Left lobe of liver (tissue), 2 donors: Measurements from ENCODE around the gene CKS1B. TPM values are rescaled to one million over a fixed set of nuclear protein-coding genes. Genes with fewer than 3 reads are reported as not detected.

ENCODE experiments used
- ATAC-seq: fragments of 200-7000 bp; cut with Tn5 transposase; one replicate; pipeline ENCODE4 v1.9.1; 2020; ENCODE audit warnings: mild to moderate bottlenecking, moderate library complexity
- DNase-seq: peaks from one replicate; pipeline ENCODE4 v3.0.0-alpha.2; 2020; ENCODE audit warnings: low spot score
- total RNA-seq: library from RNA; stranded (reverse); gene quantifications from one replicate; pipeline ENCODE4 v1.2.1, GENCODE V29; 2021
- donor health status: DM: no; HTN: no; CAD: no; lungs with moderate emphysema.
- donor health status: DM: no; HTN: yes; CAD: no.

CKS1B gene
- total RNA-seq, 1 donor from 2014 or later = 14.2 TPM

DNA sequence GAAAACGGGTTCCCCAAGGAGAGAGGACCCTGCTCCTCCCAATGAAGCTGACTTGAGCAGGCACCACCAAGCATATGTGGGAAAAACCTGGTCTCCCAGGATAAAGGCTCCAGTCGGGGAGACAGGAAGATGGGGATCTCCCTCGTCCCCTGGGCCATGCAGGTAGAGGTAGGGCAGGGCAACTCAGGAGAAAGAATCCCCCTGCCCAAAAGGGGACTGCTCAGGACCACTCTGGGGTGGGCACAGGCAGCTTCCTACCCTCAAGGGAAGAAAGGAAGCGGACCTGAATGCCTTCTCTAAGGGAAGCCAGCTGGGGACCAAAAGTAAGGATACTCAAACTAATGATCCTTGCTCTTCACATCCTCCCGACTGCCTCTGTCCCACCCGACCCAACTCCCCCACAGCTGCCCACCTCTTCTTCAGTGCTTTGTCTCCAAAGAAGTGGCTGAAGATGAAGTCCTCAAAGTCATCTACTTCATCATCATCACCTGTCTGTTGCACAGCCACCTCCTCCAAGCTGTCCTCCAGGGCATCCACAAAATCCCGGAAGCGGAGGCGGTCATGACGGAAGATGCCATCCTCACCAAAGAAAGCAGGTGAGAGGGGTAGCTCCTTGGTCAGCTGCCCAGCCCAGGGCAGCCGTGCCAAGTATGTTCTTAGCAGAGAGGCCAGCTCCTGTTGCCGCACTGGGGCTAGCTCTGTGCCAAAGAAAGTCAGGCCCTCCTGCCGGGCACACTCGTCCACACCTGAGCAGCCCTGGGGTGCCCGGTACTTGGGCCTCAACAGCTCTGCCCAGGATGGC, 29.1 kb upstream of the CKS1B start:
- ATAC-seq = no peak
- DNase-seq = no peak

DNA sequence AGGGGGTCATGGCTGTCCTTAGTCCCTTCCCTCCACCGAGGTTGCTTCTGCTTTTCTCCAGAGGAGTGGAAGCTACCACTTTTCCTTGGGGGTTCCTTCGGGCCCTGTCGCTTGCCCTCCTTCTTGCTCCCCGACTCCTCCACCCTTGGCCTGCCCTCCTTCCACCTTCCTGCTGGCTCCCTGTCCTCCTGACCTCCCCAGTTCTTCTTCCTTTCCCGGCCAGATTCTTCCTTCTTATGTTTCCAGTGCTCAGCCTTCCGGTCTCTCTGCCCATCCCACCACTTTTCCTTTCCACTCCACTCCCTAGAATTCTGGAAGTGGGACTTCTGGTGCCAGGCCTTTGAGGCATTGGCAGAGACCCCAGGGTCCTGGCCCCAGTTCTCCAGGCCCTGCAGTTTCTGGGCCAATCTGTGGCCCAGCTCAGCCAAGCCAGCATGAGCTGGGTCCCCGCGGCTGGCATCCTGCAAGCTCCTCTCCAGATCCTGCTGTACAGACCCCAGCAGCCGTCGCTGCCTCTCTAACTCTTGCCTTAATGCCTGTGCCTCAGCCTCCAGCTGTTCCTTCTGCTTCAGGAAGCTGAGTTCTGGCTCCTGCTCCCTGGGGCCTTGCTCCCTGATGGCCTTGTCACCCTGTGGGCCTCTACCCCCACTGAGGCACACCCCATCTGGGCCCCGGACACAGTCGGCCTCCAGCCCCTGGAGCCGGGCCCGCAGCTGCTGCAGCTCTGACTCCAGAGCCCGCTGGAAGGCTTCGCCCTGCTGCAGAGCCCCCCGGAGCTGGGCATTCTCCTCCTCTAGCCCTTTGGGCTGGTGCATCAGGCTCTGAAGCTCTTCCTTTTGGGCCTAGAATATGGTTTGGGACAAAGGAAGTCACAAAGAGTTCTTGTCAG, 28.3 kb upstream of the CKS1B start:
- DNase-seq (no peak), ATAC-seq (no peak)

DNA sequence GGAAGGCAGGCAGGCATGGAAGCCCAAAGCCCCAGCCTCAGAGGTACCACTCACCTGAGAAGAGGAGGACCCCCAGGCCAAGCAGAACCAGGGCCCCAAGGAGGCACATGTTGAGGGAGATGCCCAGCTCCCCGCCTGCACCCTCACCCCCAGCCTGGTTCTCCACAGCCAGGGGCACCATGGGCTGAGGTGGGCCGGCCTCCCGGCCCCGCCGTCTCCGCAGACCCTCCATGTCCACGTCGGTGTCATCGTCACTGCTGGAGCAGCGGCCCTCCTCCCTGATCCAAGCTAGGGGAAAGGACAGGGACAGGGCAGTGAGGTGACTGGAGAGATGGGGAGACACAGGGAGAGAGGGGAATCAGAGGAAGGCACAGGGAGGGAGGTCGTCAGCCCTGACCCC, 26.4 kb upstream of the CKS1B start:
- DNase-seq (no peak), ATAC-seq (no peak)

DNA sequence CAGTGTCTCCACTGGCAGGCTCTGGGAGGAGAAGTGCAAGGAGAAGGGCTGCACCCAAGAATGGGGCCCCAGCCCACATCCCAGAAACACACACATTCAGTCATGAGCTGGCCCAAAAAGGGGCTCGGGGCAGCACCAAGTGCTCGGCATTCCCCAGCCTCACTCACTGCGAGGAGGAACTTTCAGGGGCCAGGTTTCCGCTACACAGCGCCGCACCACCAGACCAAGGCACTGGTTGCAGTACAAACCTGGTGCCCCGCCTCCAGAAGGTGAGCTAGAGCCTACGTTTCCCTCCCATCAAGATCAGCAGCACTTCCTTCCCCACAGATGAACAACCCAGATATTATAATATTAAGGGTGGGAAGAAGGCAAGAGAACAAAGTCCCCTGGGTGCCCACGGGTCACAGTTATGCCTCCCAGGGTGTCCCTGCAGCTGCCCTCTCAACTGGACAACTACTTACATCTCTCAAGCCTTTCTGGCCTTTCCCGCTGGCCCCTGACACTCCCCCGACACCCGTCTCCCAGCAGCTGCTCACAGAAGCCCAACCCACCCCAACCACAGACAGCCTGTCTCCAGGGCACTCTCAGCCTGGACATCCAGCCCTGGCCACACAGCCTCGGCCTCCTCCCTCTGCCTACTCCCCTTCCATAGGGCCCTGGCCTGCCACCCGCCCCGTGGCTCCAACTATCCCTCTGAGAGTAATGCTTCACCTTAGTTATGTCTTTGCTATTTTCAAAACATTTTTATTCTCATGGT, 22.4 kb upstream of the CKS1B start:
- DNase-seq = no peak
- ATAC-seq = no peak

DNA sequence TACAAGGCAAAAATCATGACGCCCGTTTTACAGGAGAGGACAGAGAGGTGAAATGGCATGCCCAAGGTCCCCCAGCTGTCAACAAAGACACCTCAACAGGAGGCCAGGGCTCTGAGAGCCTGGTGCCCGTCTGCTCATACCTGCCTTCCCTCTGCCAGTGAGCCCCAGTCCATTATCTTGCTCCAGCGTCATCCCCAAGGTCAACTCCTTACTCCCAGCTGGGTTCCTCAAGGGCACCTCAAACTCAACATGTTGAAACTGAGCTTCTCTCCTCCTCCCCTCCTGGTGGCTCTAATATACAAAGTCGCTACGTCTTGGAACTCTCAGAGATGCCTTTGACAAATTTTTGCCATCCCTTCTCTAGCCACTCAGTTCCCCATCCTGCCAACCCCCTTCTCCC, 21.8 kb upstream of the CKS1B start:
- DNase-seq (no peak), ATAC-seq (no peak)

DNA sequence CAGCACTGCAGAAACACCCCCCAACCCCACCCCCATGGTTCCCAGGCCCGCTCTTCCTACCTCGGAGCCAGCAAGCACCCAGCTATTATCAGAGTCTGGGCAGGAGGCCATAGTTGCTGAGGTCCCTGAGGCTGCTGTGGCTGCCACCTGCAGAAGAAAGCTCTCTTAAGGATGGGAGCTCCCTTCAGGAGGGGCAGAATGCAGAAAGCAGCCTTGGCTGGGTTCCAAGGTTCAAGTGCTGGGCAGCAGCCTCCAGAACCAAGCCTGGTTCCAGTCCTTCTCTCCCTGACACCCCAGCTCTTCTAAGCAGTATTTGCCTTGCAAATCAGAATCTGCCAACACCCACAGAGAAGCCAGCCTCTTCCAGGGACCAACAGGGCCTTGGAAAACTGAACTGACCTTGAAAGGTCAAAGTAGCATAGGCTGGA, 20.9 kb upstream of the CKS1B start:
- ATAC-seq = no peak
- no peak for DNase-seq

DNA sequence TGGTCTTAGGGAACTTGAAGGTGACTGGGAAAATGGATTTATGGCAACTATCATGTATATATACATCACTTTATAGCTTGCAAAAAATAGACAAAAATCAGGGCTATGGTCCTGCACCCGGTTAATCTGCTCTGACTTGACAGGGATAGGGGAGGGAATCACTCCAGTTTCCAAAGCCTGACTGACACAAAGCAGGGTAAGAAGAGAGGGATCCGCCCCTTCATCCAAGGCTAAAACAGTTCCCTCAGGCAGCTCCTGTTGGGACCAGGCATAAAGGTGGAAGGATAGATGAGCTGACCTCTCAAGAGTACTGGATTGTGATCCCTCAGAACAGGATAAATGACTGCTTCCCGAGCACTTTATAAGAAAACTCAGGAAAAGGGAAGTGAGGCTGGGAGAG, 19.9 kb upstream of the CKS1B start:
- ATAC-seq = no peak
- no peak for DNase-seq

DNA sequence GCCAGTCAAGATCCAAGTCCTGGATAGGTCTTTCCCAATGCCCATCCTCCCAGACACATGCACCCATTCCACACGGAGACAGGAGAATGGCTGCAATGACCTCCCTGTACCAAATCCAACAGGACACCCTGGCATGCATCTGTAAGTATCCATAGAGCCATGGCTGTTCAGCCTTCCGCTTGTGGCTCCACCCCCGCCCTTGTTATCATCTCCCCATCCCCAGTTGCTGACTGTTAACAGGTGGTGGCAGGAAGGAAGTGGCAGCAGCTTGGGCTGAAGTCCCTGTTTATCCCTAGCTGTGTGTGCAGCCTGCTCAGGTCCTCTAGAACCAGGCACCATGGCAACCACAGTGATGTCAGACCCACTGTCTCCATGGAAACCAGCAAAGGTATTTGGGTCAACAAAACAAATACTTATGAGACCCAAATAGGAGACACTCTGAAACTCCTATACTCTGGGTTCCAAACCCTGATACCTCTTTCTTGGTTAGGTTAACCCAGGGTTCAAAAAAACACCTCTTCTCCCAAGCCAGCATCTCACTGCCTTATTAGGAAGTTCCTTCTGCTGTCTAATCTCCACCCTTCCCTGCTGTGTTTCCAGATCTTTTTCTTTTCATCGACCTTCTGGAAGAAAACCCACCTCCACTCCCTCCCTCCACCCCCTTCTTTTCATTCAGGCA, 19.3 kb upstream of the CKS1B start:
- no peak for ATAC-seq
- DNase-seq = no peak

DNA sequence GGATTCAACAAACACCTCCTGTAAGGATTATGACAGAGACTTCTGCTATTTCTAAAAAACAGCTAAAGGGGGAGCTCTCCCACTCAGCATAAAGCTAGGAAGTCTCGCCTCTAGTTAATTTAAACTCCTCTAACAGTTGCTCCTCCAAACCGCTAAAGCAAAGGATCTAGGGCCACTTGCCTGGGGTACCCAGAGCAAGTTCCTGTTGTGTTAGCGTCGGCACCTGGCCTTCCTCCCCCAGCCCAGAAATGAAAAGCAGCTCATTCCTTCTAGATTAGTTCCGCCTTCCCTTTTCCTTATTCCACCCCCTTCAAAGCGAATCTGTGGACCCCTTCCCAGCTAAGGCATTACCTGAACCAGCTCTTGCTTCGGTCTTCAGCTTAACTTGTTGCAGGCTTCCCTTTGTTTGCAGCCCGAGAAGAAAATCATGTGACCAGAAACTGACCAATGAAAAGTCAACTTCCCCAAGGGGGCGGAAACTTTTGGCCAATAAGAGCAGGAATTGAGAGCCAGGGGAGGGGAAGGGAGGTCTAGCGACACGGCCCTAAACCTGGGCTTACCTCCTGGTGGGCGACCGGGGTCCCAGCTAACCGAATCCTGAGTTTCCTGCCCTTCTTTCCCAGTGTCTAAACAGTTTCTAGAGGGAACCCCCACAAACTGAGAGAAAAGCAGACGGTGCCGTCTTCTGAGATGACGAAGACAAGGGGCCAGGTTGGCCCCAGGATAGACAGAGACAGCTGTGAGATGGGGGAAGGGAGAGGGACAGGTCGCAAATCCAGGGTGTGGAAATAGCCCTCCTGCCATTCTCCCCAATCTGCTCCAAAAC, 18.6 kb upstream of the CKS1B start, which contains the start of gene PBXIP1:
Gene PBXIP1 (minus strand): TSS at position 382 of the 826 bp plus-strand sequence. CDS start 2,378 bp downstream, outside the sequence.
- ATAC-seq = peak; percentile 91
- DNase-seq = peak; percentile 87

DNA sequence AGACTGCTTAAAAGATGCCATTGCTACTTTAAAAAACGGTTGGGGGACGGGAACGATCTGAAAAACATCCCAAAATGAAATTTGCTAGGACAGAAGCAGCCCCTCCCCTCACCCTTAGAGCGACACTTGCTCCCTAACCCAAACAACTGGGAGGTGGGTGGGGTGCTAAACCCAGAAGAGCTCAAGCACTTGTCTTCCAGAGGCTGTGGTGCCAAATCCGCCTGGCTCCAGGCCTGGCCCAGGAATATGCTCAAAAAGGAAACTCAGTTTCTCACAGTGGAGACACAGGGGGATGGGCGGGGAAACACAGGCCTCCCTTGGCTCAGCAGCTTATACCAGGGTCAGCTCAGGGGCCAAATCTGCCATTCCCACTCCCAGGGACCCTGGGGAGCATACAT, 17.9 kb upstream of the CKS1B start:
- DNase-seq (no peak), ATAC-seq (peak; percentile 9)

DNA sequence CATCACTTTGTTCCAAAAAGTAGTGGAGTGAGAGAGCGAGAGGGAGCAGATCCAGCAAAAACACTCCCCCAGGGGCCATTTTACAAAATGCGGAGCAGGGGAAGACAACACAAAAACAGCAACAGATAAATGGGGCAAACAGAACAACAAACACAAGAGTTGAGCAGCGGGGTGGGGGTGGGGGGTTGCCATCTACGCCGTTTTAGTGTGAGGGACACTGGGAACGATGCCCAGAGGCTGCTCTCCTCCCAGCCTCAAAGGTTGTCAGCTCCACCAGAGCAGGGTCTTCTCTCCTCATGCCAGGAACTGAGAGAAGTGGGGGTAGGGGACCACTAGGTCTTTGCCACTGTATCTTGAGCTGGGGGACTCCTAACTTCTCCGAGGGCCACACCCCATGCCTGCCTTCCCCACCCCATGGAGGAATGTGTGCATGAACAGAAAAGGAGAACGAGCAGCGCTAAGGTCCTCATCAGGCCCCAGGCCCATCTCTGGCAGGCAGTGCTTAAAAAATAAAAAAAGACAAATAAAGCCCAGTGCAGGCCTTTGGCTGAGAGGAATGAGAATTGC, 17.3 kb upstream of the CKS1B start:
- ATAC-seq (no peak), DNase-seq (no peak)

DNA sequence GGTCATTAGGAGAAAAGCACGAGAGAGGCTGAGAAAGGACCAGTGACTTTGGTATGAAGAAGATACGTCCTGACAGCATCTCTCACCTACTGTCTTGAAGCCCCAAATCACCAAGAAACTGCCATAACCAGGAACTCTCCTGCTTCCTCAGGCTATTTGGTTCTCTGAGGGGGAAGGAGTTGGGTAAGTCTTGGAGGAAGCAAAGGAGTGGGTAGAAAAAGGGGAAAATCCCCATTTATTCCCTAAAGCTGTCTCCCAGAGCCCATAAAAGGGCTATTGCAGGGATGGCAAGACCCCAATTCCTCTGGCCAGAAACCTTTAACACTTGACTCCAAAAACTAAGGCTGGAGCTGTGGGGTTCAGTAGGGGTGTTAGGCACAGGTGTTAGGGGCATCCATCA, 16.4 kb upstream of the CKS1B start:
- DNase-seq = no peak
- no peak for ATAC-seq

DNA sequence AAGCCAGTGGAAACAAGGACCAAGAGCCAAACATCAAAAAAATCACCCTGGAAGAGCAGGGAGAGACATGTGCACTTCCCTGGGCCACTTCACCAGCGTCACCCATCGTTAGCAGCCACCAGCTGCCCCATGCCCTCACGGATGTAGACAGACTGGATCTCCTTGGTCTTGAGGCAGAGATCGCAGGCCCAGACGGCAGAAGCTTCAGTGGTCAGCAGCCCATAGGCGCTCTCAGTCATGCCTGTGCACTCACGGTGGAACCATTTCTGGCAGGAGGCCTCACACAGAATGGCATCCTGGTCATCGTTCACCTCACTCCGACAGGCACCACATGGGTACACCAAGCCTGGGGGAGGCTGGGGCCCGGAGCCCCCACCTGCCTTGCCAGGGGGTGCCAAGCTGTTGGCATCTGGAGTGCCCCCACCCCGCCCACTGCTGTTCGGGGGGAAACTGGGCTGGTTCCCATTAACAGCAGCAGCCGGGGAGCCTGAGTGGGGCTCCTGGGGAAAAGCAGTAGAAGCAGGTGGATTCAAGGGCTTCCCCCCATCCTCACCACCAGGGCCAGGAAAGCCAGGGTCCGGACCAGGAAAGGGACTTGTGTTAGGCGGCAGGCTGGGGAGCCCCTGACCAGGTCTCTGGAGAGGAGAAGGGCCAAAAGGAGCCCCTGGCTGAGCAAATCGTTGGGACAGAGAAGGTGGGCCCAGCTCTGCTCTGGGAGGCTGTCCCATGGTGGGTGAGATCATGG, 15.6 kb upstream of the CKS1B start:
- ATAC-seq (no peak), DNase-seq (no peak)

DNA sequence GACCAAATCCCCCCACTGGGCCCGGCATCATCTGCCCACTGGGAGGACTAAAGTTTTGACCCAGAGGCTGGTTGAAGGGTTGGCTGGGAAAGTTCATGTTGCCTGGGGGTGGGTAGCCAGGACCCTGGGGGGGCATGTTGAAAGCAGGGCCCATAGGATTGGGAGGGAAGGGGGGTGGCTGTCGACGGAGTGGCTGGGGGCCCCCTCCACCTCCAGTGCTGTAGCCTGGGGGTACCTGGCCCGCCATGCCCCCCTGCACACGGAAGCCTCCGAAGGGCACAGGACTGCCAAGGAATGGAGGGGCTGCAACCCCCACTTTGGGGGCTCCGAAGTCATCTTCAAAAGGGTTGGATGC, 15.1 kb upstream of the CKS1B start:
- ATAC-seq = no peak
- DNase-seq = no peak

DNA sequence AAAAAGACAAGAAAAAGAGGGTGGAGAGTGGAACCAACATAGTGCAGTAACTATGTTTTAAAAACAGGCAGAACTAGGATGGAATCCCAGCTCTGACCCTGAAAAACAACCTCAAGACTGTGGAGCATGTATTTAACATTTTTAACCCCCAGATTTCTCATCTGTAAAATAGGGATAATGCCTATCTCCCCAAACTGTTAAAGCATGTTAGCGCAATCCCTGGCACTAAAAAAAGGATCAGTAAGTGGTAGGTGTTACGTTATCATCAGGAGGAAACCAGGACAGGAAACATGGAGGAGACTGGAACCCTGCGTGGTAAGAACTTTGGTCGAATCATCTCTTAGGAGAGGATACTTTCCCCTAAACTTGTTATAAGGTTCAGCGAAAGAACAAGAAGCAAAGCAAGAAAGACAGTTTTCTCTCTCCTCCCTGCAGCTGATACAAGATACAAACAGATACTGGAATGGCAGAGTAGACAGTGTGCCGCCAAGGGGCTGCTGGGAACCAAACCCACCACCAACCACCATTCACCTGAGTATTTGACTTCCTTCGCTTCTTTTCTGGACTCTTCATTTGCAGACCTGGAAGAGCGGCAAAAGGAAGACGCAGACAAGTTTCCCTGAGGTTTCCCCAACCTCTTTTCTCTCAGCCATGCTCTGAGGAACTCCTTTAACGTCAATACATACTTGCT, 13.9 kb upstream of the CKS1B start:
- DNase-seq (no peak), ATAC-seq (no peak)

DNA sequence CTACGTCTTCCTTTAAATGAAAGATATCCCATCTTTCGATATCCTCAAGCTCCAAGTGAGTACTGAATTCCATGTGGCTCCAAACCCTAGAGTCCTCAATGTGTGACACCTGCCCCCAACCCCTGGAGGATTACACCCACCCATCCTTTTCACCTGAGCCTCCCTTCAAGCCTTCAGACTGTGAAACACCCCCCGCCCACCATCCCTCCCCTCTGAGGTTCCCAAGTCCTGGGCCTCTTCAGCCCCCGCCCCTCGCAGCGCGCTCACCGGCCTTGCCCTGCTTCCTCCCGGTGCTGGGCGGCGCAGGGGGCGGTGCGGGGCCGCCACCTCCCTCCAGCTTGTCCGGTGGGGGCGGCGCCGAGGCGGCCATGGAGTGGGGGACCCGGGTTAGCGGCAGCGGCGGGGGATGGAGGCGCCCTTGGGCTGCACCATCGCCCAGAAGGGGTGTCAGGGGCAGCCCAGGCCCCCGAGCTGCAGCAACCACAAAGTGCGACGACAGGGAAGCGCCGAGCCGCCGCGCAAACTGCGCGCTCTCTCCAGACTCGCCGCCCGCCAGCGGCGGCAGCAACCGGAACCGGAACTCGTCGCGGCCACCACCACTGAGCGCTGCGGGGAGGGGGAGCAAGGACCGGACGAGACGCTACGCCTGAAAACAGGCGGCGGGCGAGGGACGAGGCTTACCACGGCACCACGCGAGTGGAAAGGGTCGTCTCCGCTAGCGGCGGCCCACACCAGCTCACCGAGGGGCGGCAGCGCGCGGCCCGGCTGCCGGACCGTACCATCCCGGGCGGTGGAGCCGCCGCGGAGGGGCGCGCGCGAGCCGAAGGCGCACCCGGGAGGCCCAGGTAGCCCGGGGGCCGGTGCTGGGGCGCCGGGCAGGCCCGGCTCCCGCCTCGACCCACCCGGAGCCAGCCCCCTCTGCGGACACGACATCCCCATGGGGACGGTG, 13.0 kb upstream of the CKS1B start, which contains the start of gene PYGO2:
Gene PYGO2 (minus strand): TSS at position 576 of the 949 bp plus-strand sequence. CDS start 206 bp downstream, at position 370.
- ATAC-seq (peak; percentile 86), DNase-seq (peak; percentile 85)
